Measurements from ENCODE around the gene LCORL. TPM values are rescaled to one million over a fixed set of nuclear protein-coding genes. Genes with fewer than 3 reads are reported as not detected.

Gene LCORL
- total and polyA plus RNA-seq, 2 donors from 2014 or later, result 2.8 to 13.7 TPM

GRCh38 chr4:18020145-18020670 lies 1.3 kb downstream of the LCORL start:
- no peaks in the 10 kb centered on the region for H3K36me3 ChIP-seq (ENCODE audit: control insufficient read depth in 2 of 3, insufficient read depth in 3 of 3, low read length in 3 of 3)
- no peaks in the 10 kb centered on the region for H3K9me3 ChIP-seq (ENCODE audit: control insufficient read depth in 2 of 3, insufficient read depth in 1 of 3, low read length in 3 of 3)
- TF ChIP-seq, protein P1, sequence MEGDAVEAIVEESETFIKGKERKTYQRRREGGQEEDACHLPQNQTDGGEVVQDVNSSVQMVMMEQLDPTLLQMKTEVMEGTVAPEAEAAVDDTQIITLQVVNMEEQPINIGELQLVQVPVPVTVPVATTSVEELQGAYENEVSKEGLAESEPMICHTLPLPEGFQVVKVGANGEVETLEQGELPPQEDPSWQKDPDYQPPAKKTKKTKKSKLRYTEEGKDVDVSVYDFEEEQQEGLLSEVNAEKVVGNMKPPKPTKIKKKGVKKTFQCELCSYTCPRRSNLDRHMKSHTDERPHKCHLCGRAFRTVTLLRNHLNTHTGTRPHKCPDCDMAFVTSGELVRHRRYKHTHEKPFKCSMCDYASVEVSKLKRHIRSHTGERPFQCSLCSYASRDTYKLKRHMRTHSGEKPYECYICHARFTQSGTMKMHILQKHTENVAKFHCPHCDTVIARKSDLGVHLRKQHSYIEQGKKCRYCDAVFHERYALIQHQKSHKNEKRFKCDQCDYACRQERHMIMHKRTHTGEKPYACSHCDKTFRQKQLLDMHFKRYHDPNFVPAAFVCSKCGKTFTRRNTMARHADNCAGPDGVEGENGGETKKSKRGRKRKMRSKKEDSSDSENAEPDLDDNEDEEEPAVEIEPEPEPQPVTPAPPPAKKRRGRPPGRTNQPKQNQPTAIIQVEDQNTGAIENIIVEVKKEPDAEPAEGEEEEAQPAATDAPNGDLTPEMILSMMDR (IDR thresholded peaks at IDR 0.05; ENCODE audit: borderline replicate concordance, extremely low read depth, insufficient read depth), result no peak
- H3K27ac ChIP-seq (ENCODE audit: low read depth in 2 of 2, low read length in 2 of 2), result peak overlapping the region in 1 of 2 donors; percentile 2
- no peaks in the 10 kb centered on the region for H3K27me3 ChIP-seq (ENCODE audit: control insufficient read depth, insufficient read depth, low read length)
- H3K9ac ChIP-seq (ENCODE audit: low read length in 3 of 3), result peak overlapping the region; percentile 29 to 95 (median 66)
- peak overlapping the region; percentile 87 to 97 (median 90) for H3K4me3 ChIP-seq (ENCODE audit: low read length in 3 of 3)
- intact Hi-C loops (cut with DNase I), result no loop called here
- DNase-seq (peak in 1 of 5 donors; percentile 33), FAIRE-seq (no peak)
- no peaks in the 10 kb centered on the region for H3K4me1 ChIP-seq (ENCODE audit: control insufficient read depth in 2 of 3, insufficient read depth in 2 of 3, low read depth in 1 of 3, low read length in 3 of 3)

DNA sequence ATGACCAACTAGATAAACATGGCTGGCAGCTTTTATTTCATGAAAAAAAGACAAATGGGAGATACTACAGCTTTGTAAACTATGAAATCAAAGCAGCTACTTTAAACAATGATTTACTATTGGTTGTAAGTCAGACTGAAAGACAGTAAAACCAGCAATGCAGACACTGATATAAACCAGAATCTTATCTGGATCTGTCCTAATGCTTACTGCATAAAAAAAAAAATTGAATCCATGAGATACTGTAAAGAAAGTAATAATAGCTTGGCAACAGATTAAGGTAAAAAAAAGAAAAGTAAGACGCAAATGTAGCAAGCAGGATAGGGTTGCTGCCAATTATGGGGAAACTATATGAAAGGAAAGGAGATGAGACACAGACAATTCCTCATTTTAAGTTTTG lies 7.3 kb downstream of the LCORL start:
- TF ChIP-seq, protein P1 (IDR thresholded peaks at IDR 0.05; ENCODE audit: borderline replicate concordance, extremely low read depth, insufficient read depth), result no peak
- Histone ChIP-seq H3K9me3 (ENCODE audit: control insufficient read depth in 2 of 3, insufficient read depth in 1 of 3, low read length in 3 of 3) (no peaks in the 10 kb centered on the region), H3K27me3 (ENCODE audit: control insufficient read depth, insufficient read depth, low read length) (no peaks in the 10 kb centered on the region), H3K4me1 (ENCODE audit: control insufficient read depth in 2 of 3, insufficient read depth in 2 of 3, low read depth in 1 of 3, low read length in 3 of 3) (peaks cover 0 to 6% (median 3%) of the 10 kb centered on the region in 3 donors), H3K36me3 (ENCODE audit: control insufficient read depth in 2 of 3, insufficient read depth in 3 of 3, low read length in 3 of 3) (no peaks in the 10 kb centered on the region), H3K4me3 (ENCODE audit: low read length in 3 of 3) (no peak overlapping the region), H3K9ac (ENCODE audit: low read length in 3 of 3) (no peak overlapping the region), H3K27ac (ENCODE audit: low read depth in 2 of 2, low read length in 2 of 2) (no peak overlapping the region)
- intact Hi-C loops (cut with DNase I), result no loop called here
- FAIRE-seq, result no peak
- DNase-seq, result no peak

DNA sequence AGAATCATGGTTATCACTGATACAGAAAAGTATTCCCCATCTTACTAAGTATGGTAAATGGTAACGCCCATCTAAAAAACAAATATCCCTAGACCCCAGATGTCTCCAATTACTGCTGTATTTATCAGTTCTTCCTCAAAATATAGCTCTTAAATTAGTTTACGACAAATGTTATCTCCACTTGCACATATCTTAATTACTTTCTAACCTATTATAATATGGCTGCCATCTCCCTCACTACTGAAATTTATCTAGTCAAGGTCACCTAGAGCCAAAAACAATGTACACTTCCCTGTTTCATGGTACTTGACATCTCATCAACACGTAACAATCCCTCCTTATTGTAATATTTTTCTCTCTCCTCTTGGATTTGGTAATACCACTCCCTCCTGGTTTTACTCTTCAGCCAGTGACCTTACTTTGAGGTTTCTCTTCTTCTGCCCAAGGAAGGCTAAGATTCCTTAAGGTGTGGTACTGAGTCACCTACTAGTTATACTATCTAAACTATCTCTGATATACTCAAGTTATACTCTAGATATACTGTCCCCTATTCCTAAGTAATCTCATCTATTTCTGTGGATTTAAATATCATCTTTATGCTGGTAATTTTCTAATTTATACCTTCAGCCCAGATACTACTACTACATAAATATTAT lies 8.6 kb downstream of the LCORL start:
- DNase-seq (no peak), FAIRE-seq (no peak)
- no peaks in the 10 kb centered on the region for H3K27me3 ChIP-seq (ENCODE audit: control insufficient read depth, insufficient read depth, low read length)
- H3K4me3 ChIP-seq (ENCODE audit: low read length in 3 of 3), result no peak overlapping the region
- intact Hi-C loops (cut with DNase I), result no loop called here
- H3K4me1 ChIP-seq (ENCODE audit: control insufficient read depth in 2 of 3, insufficient read depth in 2 of 3, low read depth in 1 of 3, low read length in 3 of 3), result peaks cover 0 to 6% (median 3%) of the 10 kb centered on the region in 3 donors
- H3K9ac ChIP-seq (ENCODE audit: low read length in 3 of 3), result no peak overlapping the region
- TF ChIP-seq, protein P1 (IDR thresholded peaks at IDR 0.05; ENCODE audit: borderline replicate concordance, extremely low read depth, insufficient read depth), result no peak
- no peaks in the 10 kb centered on the region for H3K36me3 ChIP-seq (ENCODE audit: control insufficient read depth in 2 of 3, insufficient read depth in 3 of 3, low read length in 3 of 3)
- H3K27ac ChIP-seq (ENCODE audit: low read depth in 2 of 2, low read length in 2 of 2), result no peak overlapping the region
- no peaks in the 10 kb centered on the region for H3K9me3 ChIP-seq (ENCODE audit: control insufficient read depth in 2 of 3, insufficient read depth in 1 of 3, low read length in 3 of 3)
